ENCODE data around the gene CDK19.
"Not testable (repeated sequence)": the region's sequence is repeated elsewhere in the genome, so short reads cannot be mapped to it uniquely, and the experiment has no call there.

The CDK19 gene

DNA sequence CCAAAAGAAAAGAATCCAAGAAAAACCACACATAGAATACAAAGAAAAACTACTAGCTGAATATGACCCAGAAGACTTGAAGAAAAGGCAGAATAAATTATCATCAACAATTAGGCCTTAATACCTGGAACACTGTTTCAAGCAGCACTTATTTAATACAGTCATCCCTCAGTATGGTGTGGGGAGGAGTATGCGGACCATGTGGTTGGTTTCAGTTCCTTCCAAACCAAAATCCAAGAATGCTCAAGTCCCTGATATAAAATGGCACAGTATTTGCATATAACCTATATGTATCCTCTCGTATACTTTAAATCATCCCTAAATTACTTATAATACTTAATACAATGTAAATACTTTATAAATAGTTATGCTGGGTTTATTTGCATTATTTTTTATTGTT, 16.1 kb downstream of the CDK19 start:
- Mint-ChIP-seq H3K9me3 (no peaks in the 10 kb centered on the region), H3K4me1 (peaks cover 29% of the 10 kb centered on the region), H3K27ac (no peak overlapping the region), H3K36me3 (peaks cover 9% of the 10 kb centered on the region), H3K27me3 (no peaks in the 10 kb centered on the region), H3K4me3 (peak overlapping the region; percentile 44)
- ATAC-seq, result peak; percentile 71

DNA sequence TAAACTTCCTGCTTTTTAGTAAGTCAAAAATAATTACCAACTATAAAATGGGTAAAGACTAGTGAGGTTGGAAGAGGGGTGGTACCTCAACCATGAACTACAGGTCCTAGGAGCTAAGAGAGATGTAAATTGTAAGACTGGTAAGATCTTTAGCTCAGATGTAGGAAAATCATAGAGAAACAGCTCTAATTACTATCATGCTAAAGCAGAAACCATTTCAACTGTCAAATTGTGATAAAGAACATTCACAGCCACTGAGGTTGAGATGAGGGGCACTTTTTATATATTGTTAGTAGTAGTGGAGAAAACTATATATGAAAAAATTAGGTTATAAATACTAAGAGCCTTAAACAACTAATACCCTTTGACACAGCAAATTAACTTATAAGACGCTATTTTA, 20.0 kb downstream of the CDK19 start:
- H3K4me1 Mint-ChIP-seq, result peaks cover 28% of the 10 kb centered on the region
- no peaks in the 10 kb centered on the region for H3K27me3 Mint-ChIP-seq
- no peak overlapping the region for H3K27ac Mint-ChIP-seq
- peaks cover 7% of the 10 kb centered on the region for H3K36me3 Mint-ChIP-seq
- no peak for ATAC-seq
- no peak overlapping the region for H3K4me3 Mint-ChIP-seq
- no peaks in the 10 kb centered on the region for H3K9me3 Mint-ChIP-seq

DNA sequence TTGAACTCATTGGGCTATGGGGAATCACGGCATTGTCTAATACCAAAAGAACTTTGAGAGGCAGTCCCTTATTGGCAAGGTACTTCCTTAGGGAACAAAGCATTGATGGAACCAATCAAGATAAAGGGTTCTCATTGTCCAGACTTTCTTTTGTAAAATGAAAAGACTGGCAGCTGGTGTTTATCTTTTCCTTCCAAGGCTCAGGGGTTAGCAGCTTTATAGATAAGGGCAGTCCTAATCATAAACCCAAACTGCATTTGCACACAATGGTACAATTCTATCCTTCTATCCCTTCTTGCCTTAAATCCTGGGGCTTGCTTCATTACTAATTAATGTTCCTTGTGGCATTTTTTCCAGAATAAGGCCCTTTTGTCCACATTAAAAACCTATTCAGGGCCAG, 28.6 kb downstream of the CDK19 start:
- H3K27ac Mint-ChIP-seq, result no peak overlapping the region

DNA sequence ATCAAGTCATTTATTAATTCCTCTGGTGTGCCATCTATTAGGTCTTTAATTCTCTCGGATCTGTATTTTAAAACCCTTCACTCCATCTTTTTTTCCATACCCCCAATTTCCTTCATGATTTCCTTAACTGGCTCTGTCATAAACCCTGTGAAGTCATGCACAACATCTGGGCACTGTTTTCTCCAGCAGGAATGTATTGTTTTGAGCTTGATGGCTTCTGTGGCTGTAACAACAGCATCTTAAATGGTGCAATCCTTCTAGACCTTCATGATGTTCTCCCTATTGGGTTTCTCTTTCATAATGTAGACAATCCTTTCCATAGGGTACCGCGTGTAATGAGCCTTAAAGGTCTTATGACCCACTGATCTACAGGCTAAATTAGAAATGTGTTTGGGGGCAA, 29.0 kb downstream of the CDK19 start:
- Mint-ChIP-seq H3K27ac (no peak overlapping the region), H3K27me3 (no peaks in the 10 kb centered on the region), H3K4me3 (no peak overlapping the region), H3K36me3 (peaks cover 15% of the 10 kb centered on the region), H3K9me3 (peaks cover 3% of the 10 kb centered on the region), H3K4me1 (peaks cover 42% of the 10 kb centered on the region)
- no peak for ATAC-seq

More for the DNA sequence above, 28.6 kb downstream of the CDK19 start:
- no peak overlapping the region for H3K4me3 Mint-ChIP-seq
- H3K36me3 Mint-ChIP-seq, result peaks cover 15% of the 10 kb centered on the region
- peaks cover 38% of the 10 kb centered on the region for H3K4me1 Mint-ChIP-seq
- no peak for ATAC-seq
- H3K9me3 Mint-ChIP-seq, result peaks cover 3% of the 10 kb centered on the region
- H3K27me3 Mint-ChIP-seq, result no peaks in the 10 kb centered on the region

DNA sequence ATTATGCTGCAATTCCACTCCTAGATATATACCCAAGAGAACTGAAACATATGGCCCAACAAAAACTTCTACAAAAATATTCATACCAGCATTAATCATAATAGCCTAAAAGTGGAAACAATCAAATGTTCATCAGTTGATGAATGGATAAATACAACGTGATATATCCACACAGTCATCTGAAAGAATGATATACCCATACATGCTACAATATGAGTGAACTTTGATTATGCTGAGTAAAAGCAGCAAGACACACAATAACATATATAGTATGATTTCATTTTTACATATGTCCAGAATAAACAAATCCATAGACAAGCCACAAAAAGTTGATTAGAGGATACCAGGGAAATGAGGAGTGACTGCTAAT, 30.7 kb downstream of the CDK19 start:
- peak overlapping the region; percentile 88 for H3K27ac Mint-ChIP-seq
- no peak overlapping the region for H3K4me3 Mint-ChIP-seq
- peaks cover 48% of the 10 kb centered on the region for H3K4me1 Mint-ChIP-seq
- H3K27me3 Mint-ChIP-seq, result no peaks in the 10 kb centered on the region
- H3K36me3 Mint-ChIP-seq, result peaks cover 15% of the 10 kb centered on the region
- ATAC-seq, result peak; percentile 47
- H3K9me3 Mint-ChIP-seq, result peaks cover 3% of the 10 kb centered on the region

DNA sequence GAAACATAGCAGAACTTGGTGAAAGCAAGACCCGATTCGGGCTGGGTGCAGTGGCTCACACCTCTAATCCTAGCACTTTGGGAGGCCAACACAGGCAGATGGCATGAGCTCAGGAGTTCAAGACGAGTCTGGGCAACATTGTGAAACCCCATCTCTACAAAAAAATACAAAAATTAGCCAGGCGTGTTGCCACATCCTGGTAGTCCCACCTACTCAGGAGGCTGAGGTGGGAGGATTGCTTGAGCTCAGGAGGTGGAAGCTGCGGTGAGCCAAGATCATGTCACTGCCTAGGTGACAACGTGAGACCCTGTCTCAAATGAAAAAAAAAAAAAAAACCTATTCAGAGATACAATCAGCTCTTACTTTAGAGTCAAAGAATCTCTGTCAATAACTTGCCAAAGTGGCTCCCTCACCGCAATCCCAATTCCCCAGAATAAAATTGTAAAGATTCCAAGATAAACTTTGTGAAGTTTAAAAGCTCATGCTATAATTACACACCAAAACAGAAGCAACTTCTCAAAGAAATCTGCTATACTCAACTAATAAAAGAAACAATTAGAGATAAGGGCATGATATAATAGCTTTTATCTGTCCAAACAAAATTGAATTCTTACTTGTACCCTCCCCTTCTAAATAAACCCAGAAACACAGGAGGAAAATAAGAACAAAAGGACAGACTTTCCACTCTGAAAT, 33.6 kb downstream of the CDK19 start:
- ATAC-seq, result peak; percentile 20

DNA sequence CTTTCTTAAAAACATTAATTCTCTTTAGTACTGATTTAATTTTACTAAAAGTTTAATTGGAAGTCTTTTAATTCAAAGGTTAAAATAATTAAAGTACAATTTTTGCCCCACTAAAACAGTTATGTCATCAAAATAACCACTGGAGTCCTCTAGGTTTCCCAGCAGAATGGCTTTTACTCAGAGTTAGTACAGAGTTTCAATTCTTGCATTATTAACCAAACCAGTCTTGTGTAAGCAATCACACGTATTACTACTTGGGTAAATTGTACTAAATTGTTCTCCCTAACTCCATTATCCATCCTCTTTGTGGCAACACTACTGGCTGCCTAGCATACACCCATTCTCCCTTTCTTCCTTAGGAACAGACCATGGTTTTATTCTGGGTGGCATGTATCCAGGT, 36.9 kb downstream of the CDK19 start:
- H3K4me1 Mint-ChIP-seq, result peaks cover 31% of the 10 kb centered on the region
- peaks cover 6% of the 10 kb centered on the region for H3K36me3 Mint-ChIP-seq
- no peak overlapping the region for H3K27ac Mint-ChIP-seq
- ATAC-seq, result no peak
- H3K4me3 Mint-ChIP-seq, result no peak overlapping the region
- no peaks in the 10 kb centered on the region for H3K9me3 Mint-ChIP-seq
- H3K27me3 Mint-ChIP-seq, result no peaks in the 10 kb centered on the region

More for the DNA sequence above, 33.6 kb downstream of the CDK19 start:
- no peaks in the 10 kb centered on the region for H3K27me3 Mint-ChIP-seq
- H3K4me3 Mint-ChIP-seq, result no peak overlapping the region
- no peak overlapping the region for H3K27ac Mint-ChIP-seq
- H3K4me1 Mint-ChIP-seq, result peaks cover 53% of the 10 kb centered on the region
- peaks cover 12% of the 10 kb centered on the region for H3K36me3 Mint-ChIP-seq
- H3K9me3 Mint-ChIP-seq, result no peaks in the 10 kb centered on the region

DNA sequence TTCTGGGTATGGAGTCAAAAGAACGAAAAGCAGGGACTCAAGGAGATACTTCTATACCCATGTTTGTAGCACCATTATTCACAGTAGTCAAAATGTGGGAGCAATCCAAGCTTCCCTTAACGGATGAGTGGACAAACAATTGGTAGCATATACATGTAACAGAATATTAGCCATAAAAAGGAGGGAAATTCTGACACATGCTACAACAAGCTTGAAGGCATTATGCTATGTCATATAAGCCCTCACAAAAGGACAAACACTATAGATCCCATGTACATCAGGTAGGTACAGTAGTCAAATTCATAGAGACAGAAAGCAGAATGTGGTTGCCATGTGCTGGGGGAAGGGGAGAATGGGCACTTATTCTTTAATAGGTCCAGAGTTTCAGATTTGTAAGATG, 37.6 kb downstream of the CDK19 start:
- peaks cover 6% of the 10 kb centered on the region for H3K36me3 Mint-ChIP-seq
- no peak for ATAC-seq
- H3K27ac Mint-ChIP-seq, result no peak overlapping the region
- peaks cover 25% of the 10 kb centered on the region for H3K4me1 Mint-ChIP-seq
- no peak overlapping the region for H3K4me3 Mint-ChIP-seq
- H3K27me3 Mint-ChIP-seq, result no peaks in the 10 kb centered on the region
- no peaks in the 10 kb centered on the region for H3K9me3 Mint-ChIP-seq

DNA sequence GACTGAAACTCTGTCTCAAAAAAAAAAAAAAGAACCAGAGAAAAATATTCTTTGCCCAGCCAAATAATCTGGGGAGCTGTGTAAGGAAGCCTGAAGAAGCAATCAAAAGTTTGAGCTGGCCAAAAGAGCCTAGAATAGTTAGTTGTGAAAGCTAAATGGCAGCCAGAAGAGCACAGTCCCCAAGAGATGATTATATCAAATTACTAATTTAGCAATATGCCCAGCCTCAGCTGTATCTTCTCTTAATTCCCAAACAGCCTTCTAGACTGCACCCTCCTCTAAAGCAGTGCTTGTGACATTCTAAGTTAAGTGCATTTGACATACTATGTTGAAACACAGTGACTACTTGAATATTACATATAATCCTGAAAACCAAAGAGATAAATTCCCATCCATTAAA, 38.9 kb downstream of the CDK19 start:
- Mint-ChIP-seq H3K27ac (no peak overlapping the region), H3K4me1 (peaks cover 12% of the 10 kb centered on the region), H3K4me3 (no peak overlapping the region), H3K27me3 (no peaks in the 10 kb centered on the region), H3K36me3 (peaks cover 15% of the 10 kb centered on the region), H3K9me3 (no peaks in the 10 kb centered on the region)
- no peak for ATAC-seq

DNA sequence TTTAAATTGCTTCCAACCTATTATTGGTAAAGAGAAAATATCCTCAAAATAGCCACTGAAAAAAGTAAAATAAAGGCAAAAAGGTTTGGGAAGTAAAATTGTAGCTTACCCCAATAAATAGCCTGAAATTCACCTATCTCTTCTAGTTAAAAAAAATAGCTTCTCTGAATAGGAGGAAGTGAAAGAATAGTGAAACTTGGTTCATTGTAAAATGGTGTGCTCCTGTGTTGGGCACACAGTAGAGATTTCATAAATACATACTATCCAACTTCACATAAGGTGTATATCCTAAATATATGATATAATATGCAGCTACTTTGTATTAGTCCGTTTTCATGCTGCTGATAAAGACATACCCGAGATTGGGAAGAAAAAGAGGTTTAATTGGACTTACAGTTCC, 45.3 kb downstream of the CDK19 start:
- no peak overlapping the region for H3K27ac Mint-ChIP-seq
- H3K36me3 Mint-ChIP-seq, result peaks cover 34% of the 10 kb centered on the region
- peaks cover 3% of the 10 kb centered on the region for H3K9me3 Mint-ChIP-seq
- no peak for ATAC-seq
- peaks cover 9% of the 10 kb centered on the region for H3K4me1 Mint-ChIP-seq
- H3K27me3 Mint-ChIP-seq, result no peaks in the 10 kb centered on the region
- no peak overlapping the region for H3K4me3 Mint-ChIP-seq

DNA sequence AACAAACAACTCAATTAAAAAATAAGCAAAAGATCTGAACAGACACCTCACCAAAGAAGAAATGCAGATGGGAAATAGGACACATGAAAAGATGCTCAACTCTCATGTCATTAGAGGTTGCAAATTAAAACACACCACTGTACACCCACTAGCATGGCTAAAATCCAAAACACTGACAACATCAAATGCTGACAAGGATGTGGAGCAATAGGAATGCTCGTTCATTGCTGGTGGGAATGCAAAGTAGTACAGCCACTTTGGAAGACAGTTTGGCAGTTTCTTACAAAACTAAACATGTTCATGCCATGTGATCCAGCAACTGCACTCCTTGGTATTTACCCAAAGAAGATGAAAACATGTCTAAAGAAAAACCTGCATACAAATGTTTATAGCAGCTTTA, 47.2 kb downstream of the CDK19 start:
- peaks cover 3% of the 10 kb centered on the region for H3K9me3 Mint-ChIP-seq
- peaks cover 41% of the 10 kb centered on the region for H3K36me3 Mint-ChIP-seq
- no peak for ATAC-seq
- H3K27ac Mint-ChIP-seq, result no peak overlapping the region
- H3K4me3 Mint-ChIP-seq, result no peak overlapping the region
- peaks cover 9% of the 10 kb centered on the region for H3K4me1 Mint-ChIP-seq
- H3K27me3 Mint-ChIP-seq, result no peaks in the 10 kb centered on the region

DNA sequence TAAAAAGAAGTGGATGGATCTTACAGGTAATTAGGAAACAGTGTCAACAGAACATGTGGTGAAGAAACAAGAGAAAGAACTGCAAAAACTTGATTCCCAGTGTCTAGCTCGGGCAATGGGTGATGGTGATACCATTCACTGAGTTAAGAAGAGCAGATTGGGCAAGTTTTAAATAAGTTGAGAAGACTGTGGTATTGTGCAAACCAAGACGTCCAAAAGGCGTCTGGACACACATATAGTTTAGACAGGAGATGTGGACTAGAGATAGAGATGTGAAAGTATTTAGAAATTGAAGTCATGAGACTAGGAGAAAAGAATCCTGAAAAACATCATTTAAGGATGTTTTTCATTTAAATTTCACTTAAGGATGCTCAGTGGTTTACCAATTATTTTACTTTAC, 53.9 kb downstream of the CDK19 start:
- Mint-ChIP-seq H3K27me3 (no peaks in the 10 kb centered on the region), H3K36me3 (peaks cover 13% of the 10 kb centered on the region), H3K4me1 (peaks cover 13% of the 10 kb centered on the region), H3K9me3 (no peaks in the 10 kb centered on the region), H3K4me3 (no peak overlapping the region), H3K27ac (no peak overlapping the region)
- no peak for ATAC-seq

DNA sequence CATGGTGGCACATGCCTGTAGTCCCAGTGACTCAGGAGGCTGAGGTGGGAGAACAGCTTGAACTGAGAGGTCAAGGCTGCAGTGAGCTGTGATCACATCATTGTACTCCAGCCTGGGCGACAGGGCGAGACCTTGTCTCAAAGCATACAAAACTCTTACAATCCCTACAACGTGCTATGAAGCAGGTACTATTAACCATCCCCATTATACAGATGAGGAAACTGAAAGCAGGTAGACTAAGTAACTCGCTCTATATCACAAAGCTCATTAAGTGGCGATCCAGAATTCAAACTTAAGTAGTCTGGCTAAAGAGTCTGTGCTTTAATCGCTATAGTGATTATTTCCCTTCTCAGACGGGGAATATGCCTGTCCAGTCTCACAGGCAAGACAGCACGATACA, 54.7 kb downstream of the CDK19 start:
- Mint-ChIP-seq H3K27me3 (no peaks in the 10 kb centered on the region), H3K4me1 (peaks cover 14% of the 10 kb centered on the region), H3K9me3 (no peaks in the 10 kb centered on the region), H3K36me3 (peaks cover 13% of the 10 kb centered on the region), H3K27ac (no peak overlapping the region), H3K4me3 (no peak overlapping the region)
- no peak for ATAC-seq

DNA sequence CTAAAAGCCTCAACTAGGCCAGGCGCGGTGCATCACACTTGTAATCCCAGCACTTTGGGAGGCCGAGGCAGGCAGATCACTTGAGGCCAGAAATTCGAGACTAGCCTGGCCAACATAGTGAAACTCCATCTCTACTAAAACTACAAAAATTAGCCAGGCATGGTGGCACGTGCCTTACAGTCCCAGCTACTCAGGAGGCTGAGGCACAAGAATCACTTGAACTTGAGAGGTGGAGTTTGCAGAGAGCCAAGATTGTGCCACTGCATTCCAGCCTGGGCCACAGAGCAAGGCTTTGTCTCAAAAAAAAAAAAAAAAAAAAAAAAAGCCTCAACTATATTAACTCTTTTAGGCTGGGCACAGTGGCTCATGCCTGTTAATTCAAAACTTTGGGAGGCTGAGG, 55.2 kb downstream of the CDK19 start:
- not testable (repeated sequence) for H3K4me3 Mint-ChIP-seq

DNA sequence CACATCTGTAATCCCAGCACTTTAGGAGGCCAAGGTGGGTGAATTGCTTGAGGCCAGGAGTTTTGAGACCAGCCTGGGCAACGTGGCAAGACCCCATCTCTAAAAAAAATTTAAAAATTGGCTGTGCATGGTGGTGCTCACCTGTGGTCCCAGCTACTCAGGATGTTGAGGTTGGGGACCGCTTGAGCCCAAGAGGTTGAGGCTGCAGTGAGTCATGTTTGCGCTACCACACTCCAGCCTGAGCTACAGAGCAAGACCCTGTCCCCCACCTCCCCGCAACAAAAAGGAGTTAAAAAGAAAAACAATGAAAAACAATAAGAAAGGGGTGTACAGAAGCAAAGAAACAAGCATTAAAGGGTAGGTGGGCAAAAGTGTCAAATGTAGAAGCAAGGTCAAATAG, 57.3 kb downstream of the CDK19 start:
- peaks cover 14% of the 10 kb centered on the region for H3K4me1 Mint-ChIP-seq
- no peak overlapping the region for H3K27ac Mint-ChIP-seq
- peaks cover 6% of the 10 kb centered on the region for H3K36me3 Mint-ChIP-seq
- ATAC-seq, result no peak
- H3K9me3 Mint-ChIP-seq, result no peaks in the 10 kb centered on the region
- H3K27me3 Mint-ChIP-seq, result no peaks in the 10 kb centered on the region
- H3K4me3 Mint-ChIP-seq, result no peak overlapping the region

More for the DNA sequence above, 55.2 kb downstream of the CDK19 start:
- Mint-ChIP-seq H3K36me3 (peaks cover 13% of the 10 kb centered on the region), H3K4me1 (peaks cover 14% of the 10 kb centered on the region)
- ATAC-seq, H3K27ac Mint-ChIP-seq, H3K9me3 Mint-ChIP-seq, H3K27me3 Mint-ChIP-seq: not testable (repeated sequence)

DNA sequence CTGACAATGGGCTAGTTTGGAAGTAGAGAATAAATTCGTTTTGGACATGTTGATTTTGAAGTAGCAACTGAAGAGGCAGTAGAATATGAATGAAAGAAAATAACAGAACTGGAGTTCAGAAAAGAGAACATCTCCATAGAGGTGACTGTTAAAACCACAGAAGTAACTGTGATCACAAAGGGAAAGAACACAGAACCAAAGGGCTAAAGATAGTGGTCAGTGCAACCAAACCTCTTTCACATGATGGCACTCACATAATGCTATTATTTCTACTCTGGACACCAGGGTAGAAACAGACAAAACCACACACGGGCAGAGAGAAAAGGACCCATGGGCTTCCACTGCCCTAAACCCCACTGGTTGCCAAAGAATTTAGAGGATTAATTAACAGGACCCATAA, 58.5 kb downstream of the CDK19 start:
- Mint-ChIP-seq H3K9me3 (no peaks in the 10 kb centered on the region), H3K36me3 (peaks cover 6% of the 10 kb centered on the region), H3K27ac (no peak overlapping the region), H3K4me1 (peaks cover 18% of the 10 kb centered on the region), H3K4me3 (no peak overlapping the region), H3K27me3 (no peaks in the 10 kb centered on the region)
- ATAC-seq, result no peak

All from stimulated activated memory B cell treated with anti-CD40 and anti-IgM and Interleukin-4, amounts not matched to agents 10 μg/mL and 1 μg/mL and 100 μg/mL, for 72 hours (primary cell).